GM12873 (cell line): ENCODE results near the gene ZC3H15.

Experiments
- CTCF ChIP-seq: IDR thresholded peaks from 2 replicates; pipeline ENCODE4 v1.5.1; 2012; ENCODE audit warnings: low read depth, mild to moderate bottlenecking, moderate library complexity, low read length, control low read depth; ENCODE audit not compliant: insufficient read depth; ENCODE audit errors: missing control alignments

ZC3H15 gene

GRCh38 chr2:186551323-186552050 is 65.4 kb downstream of the ZC3H15 start:
- TF ChIP-seq CTCF, result no peak

GRCh38 chr2:186554429-186554828 is 68.4 kb downstream of the ZC3H15 start:
- TF ChIP-seq CTCF, result no peak

- TF ChIP-seq CTCF, result no peak
Measured at GRCh38 chr2:186554850-186555671, 69.0 kb downstream of the ZC3H15 start.

GRCh38 chr2:186558512-186559276 is 72.6 kb downstream of the ZC3H15 start:
- no peak for TF ChIP-seq CTCF
